ENCODE results near the gene ATXN1.

The ATXN1 gene

GRCh38 chr6:16519265-16520242 is 241.7 kb downstream of the ATXN1 start:
- DNase-seq: no peak

- DNase-seq: no peak
Observed at GRCh38 chr6:16518265-16518664, 243.0 kb downstream of the ATXN1 start.

- no peak for DNase-seq
Observed at GRCh38 chr6:16514249-16514648, 247.0 kb downstream of the ATXN1 start.

DNA sequence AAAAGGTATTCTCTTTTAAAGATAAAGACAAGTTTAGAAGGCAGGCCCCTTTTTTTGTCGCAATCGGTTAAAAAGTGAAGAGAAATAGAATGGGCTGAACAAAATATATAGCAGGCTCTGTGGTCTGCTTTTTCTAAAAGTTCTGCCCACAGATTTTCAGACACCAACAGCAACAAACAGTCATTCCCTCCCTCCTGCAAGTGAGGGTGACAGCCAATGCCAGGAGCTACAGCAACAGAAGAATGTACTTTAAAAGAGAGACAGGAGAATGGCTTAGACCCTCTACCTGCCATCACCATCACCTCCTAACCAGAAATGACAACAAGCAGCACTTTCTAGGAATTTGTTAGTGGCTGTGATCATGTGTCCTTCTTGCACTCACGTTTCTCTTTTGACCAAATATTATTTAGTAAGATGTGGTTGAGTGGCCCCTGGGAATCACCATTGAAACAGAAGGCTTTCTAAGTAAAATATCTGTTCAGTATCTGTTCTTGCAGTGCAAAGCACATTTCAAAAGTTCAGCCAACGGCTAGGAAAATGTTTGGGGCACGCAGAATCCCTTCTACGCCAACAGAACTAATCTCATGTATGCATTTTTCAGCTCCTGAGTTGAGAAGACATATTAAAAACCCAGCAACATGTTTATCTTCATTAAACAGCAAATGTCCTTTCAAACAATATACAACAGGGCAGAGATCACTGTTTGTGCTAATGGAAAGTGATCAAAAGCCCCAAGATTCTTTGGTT is 248.5 kb downstream of the ATXN1 start:
- no peak for DNase-seq

DNA sequence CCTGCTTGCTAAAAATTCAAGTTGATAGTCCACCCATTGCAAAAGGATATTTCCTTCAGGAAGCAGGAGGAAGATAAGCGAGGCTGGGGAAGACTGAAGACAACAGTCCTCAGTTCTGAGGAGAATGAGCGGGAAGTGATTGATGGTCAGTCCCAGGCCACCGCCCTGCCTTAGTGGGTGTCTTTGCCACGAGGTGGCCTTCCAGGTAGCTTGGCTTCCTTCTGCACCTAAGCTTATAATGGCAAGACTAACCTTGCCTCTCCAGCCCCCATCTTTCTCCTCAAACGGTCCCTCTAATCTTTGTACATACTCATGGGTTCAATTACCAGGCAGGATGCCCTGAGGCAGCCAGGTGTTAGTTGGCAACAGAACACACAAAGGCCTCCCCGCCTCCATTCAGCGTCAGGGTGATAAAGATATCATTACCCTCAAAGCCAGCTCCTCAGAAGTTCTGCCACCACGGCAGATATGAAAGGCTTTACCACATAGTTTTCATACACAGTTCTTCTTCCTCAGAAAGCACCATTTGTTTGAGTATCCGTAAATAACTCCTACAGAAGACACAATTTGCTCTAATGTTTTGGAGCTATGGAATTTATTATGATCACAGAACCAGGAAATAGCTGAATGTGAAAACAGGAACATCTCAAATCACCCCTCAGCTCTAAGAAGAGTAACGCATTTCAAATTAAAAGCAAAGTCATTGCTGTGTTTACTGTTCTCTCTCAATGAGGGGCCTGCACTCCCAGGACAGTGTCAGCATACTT is 249.4 kb downstream of the ATXN1 start:
- no peak for DNase-seq

DNA sequence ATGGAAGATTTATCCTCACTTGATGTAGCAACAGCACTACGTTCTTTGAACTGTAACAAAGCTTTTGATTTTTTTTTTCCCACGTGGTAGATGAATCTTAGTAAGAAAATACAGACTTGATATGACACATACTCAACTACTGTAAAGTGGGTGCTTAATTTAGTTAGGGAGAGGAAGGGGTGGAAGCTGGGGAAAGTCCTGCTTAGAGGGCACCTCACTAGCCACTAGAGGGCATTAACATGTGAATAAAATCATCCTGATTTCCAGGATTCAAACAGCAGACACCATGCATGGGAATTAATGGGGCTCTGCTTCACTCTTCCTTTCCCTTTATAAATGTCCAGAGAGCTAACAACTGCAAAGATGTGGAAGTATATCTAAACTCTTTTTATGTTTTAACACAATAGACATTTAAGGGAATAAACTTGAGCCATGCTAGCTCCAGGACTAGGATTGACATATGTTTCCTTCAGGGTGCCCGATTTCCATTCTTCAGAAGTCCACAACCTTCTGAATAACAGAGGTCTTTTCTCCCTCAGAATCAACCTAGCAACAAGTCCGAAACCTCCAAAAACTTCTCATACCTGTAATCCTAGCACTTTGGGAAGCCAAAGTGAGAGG is 250.1 kb downstream of the ATXN1 start:
- DNase-seq: no peak

DNA sequence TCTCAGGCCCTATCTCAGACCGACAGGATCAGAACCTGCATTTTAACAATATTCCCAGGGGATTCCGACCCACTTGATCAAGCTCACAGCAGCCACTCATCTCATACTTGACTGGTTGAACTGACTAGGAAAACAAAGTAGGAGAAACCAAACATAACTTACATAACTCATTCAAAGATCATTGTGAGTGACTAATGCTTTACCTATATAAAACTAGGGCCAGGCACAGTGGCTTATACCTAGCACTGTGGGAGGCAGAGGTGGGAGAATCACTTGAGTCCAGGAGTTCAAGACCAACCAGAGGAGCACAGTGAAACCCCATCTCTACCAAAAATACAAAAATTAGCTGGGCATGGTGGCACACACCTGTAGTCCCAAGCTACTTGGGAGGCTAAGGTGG is 251.0 kb downstream of the ATXN1 start:
- DNase-seq: no peak

GRCh38 chr6:16508959-16509358 is 252.3 kb downstream of the ATXN1 start:
- DNase-seq: no peak

DNA sequence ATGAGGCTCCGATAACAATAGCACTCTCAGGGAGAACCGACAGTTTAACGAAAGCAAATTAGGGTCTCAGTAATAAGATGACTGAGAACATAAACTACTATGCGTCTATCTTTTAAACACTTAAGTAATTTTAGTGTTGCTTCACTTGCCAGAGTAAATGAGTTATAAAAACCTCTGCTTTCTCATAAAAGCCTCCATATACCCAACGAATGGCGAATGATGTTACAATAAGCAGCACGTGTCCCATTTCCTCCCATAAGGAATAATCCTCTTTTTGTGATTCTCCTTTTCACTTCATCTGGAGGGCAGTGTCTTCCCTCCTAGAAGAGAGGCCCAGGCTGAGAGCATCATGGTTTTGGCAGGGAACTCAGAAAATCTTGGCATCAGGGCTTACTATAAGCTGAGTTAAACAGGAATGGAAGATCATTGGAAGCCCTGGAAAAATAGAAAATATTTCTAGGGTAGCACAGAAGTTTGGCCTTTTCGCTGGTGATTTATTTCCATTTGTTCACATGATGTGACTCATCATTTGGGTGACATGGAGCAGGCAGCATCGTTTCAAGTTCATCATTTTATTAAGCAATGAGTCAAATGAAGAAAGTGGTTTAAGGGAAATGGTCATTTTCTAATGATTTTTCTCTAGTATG is 255.4 kb downstream of the ATXN1 start:
- no peak for DNase-seq

DNA sequence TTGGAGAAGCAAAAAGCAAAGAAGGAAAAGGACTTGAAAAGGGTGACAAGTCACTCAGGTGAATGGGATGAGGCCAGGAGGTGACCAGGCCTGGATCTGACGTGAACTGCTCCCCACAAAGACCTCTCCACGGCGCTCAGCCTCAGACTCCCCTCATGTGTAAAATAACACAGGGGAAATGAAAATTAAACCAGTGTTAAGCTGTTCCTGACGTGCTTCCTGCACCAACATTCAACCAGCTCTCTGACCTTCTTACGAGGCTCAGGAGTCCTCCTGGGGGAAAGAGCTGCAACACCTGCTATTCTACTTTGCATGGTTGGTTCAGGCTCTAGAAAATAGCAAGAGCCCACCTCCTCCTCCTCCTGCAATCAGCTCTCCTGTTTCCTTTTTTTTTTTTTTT is 256.7 kb downstream of the ATXN1 start:
- DNase-seq: no peak

DNA sequence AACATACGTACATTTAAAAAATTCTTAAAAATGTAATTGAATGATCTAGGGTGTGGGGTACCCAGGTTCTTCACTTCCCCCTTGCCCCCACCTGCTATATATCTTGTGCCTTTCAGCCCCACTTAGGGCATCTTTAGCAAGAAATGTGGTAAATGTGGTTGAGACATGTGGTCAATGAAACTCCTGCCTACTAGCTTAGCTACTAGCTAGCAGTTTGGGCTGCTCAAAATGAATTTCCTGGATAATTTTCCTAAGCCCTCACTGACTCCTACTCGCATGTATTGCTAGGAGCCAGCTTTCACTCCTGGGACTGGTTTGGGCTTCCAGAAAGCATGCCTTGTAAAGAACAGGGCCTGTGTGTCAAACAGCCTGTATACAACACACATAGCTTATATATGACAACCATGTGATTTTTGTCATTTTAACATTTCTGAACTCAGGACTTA is 257.3 kb downstream of the ATXN1 start:
- no peak for DNase-seq

DNA sequence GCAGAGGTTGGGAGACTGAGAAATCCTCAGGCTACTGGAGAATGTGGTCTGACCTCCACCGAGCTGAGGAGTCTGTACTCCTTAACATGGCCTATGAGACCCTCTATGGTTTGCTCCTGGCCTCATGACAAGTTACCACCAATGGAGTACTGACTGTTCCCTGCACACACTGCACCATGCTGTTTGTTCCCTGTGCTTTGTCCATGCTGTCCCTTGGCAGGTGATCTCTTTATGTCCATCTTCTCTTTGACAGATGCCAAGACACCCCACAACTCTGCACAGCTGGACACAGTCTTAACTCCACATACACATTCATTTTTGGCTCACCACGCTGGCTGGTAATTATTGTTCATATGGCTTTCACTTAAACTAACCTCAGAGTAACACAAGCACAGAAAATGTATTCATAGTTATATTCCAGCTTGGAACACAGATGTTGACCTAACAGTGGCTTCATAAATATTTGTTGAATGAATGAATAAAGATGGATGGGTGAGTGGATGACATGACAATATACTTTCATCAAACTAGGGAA is 258.0 kb downstream of the ATXN1 start:
- no peak for DNase-seq

- DNase-seq: no peak
Observed at GRCh38 chr6:16498957-16499356, 262.3 kb downstream of the ATXN1 start.

DNA sequence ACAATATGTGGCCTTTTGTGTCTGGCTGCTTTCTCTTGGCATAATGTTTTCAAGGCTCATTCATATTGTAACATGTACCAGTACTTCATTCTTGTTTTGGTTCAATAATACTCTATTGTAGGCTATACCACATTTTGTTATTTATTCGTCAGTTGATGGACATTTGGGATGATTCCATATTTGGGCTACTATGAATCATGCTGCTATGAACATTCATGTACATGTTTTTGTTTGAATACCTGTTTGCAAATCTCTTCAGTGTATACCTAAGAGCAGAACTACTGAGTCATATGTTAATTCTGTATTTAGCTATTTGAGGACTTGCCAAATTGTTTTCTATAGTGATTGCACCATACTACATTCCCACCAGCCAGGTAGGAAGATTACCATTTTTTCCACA is 263.0 kb downstream of the ATXN1 start:
- no peak for DNase-seq

DNA sequence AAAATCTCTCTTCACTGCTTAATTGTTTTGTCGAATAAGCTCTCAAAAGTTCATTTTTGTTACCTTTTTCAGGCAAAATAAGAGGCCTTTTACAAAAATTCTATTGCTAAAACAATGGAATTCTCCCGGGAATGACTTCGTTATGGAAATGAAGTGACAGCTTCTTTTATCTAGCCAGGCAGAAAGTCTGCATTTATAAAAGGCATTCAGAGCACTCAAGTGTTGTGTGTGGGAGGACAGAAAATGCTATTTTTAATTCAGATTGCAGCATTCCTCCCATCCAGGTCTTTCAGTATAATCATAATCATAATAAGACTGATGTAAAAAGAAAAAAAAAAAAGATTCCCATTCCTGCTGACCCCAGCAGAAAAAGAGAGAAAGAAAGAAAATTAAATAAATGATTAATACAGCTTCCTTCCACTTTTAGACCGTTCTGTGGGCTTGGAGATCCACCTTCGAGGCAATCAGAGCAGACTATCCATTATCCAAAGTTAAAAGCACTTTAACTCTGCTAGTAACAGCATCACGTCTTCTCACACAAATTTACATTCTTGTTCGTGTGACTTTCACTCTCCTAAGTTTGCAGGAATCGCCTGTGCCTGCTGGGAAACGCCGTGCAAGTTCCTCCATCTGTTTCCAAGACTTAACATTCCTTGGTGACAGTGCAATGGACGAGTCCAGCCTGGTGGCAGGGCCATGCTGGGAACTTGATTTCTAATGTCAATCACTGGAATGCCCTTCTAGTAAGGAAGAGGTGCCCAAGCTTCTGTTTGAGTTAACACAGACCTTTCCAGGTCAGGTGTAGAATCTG is 264.1 kb downstream of the ATXN1 start:
- DNase-seq: no peak

DNA sequence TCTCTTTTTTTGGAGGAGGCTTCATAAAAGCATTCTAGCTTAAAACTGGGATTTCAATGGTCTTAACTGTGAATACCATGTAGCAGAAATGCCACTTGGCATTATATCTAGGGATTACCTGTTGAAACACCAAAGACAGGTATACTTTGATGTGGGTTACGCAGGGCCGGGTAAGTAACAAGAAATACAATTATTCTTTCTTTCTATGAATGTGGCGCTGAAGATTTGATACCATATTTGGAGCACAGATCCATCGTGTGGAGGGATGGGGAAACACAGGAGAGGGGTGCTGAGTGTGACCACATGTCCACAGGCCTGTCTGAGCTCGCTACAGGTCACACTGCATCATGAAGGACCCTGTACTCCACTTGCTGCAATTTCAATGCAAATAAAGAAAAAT is 265.1 kb downstream of the ATXN1 start:
- no peak for DNase-seq

- DNase-seq: no peak
Observed at GRCh38 chr6:16494793-16495192, 266.5 kb downstream of the ATXN1 start.

GRCh38 chr6:16493802-16494201 is 267.5 kb downstream of the ATXN1 start:
- no peak for DNase-seq

GRCh38 chr6:16493112-16493511 is 268.1 kb downstream of the ATXN1 start:
- no peak for DNase-seq

DNA sequence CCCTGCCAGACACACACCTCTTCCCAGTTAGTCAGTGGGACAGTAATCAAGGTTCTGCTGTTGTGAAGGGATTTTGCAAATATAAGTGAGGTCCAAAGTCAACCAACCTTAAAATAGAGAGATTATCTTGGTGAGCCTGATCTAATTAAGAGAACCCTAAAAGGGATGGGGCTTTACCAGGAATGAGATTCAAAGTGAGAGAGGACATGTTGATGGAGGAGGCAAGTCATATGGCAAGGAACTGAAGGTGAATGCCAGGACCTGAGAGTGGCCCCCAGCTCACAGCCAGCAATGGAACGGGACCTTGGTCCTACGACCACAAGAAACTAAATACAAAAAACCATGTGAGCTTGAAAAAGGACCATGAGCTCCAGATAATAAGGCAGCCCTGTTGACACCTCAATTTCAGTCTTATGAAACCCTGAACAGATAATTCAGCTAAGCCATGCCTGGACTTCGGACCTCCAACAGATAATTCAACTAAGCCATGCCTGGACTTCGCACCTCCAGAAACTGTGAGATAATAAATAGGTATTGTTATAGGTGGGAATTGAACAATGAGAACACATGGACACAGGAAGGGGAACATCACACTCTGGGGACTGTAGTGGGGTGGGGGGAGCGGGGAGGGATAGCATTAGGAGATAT is 269.5 kb downstream of the ATXN1 start:
- no peak for DNase-seq

- DNase-seq: no peak
Observed at GRCh38 chr6:16490616-16491015, 270.6 kb downstream of the ATXN1 start.

Measured in SHP77 treated with DMSO at 0.1 percent for 48 hours (cell line).